HG03520 (cell line): ENCODE measurements around the gene SF3A2.
"Not testable (repeated sequence)": the region's sequence is repeated elsewhere in the genome, so short reads cannot be mapped to it uniquely, and the experiment has no call there.

Source experiments
- ATAC-seq: cut with Tn5 transposase; IDR thresholded peaks from one replicate; pipeline ENCODE4 v1.9.1; 2021; ENCODE audit warnings: mild to moderate bottlenecking, moderate library complexity; ENCODE audit not compliant: unreplicated experiment

SF3A2 gene

DNA sequence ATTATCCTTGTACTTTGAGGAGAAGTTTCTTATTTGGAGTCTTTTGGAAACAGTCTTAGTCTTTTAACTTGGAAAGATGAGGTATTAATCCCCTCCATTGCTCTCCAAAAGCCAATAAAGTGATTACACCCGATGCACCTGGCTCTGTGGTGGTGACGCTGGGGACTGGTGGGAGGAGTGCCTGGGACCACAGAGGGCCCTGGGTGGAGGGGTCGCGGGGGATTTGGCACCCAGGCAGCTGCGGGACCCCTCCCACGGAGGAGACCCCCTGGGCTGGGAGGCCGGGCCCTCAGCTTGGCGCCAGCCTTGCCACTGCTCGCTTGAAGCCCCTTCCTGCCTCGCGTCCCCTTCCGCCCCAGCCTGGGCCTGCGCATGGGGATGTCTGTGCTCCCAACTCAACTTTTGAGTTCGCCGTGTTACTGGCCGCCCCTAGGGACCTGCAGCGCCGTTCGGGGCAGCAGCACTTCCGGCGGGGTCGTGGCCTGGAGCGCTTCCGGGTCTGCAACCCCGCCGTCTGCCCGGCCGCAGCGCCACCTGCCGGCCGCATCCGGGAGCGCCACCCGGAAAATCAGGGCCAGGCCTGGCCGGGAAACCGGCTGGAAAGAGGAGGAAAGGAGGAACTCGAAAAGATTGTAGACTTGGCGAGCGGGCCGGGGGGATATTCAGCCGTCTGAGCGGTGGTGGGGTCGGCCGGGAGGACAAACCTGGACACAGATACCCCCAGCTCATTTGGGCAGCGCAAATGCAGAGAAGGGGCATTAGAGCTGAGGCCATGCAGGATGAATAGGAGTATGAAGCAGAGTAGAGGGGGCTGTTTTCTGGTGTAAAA lies 36.9 kb downstream of the SF3A2 start:
- no peak for ATAC-seq

DNA sequence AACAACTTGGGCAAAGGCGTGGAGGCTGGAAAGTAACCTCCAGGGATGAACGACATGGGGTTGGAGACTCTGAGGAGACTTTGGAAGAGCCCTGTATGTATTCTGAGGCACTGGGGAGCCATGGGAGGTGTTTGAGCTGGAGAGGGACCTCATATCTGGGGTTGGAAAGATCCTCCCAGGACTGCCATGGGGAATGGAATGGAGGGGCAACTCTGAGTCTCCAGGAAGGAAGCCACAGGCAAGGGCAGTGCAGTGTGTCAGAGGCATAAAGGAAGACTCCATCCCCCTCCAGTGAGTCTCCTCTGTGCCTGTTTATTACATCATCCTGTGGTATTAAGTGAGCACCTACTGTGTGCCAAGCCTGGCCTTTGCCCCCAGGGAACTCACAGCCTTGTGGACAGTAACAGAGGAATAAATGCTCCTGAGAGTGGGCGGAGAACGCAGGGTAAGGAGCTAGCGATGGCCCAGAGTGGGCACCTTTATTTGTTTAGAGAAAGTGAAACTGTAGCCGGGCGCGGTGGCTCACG lies 37.6 kb downstream of the SF3A2 start:
- ATAC-seq, result no peak

DNA sequence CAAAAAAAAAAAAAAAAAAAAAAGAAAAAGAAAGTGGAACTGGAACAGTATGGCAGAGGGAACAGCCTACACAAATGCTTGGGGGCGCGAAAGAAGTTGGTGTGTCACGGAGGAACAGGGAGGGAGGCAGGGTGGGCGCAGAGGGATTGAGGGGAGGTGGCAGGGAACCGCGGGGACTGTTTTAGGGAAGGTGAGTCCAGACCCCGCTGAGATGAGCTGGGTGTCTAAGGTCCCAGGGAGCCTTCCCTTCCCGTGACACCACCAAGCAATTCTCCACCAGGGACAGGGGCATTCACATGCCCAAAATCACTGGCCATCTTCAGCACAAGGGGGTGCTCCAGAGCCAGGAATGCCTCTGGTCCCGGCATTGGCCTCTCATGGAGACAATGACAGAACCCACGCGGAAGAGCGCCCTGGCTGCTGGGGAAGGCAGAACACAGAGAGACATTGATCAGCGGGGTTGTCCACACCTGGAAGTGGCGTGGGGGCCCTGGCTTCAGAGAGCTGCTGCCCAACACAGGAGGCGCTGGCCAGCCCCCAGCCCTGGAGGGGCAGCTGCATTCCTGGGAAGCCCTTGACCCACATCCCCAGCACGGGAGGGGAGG lies 38.4 kb downstream of the SF3A2 start:
- ATAC-seq, result no peak

DNA sequence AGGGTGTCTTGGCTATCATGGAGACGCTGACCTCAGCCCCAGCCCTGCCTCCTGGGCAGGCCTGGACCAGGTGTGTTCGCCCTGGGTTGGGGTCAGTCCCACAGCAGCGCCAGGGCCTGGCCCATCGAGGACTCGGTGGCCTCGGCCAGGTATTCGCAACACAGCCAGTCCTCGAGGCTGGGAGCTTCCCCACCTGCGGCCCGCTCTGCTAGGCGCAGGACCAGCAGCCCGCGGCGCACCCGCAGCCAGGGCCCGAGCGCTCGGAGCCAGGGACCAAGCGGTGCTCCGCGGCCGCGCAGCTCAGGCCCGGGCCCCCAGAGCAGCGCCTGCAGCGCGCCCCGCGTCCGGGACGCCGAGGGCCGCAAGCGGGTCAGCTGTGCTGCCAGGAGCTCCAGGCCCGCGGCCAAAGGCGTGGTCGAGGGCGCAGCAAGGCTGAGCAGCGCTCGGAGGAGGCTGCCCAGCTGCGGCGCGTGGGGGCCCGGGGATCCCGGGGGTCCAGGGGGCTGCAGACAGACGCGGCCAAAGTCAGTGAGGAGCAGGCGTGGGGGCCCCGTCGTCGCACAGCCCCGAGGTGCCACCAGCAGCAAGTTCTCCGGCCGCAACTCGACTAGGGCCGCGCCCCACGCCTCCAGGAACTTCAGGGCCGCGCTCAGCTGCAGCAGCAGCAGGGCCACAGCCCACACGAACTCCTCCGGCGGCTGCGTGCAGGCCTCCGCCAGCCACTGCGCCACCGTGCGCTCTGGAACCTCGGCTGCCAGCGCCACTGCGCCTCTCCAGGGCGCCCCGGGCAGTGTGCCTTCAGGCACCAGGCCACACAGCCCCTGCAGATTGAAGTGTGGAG lies 39.2 kb downstream of the SF3A2 start:
- no peak for ATAC-seq

DNA sequence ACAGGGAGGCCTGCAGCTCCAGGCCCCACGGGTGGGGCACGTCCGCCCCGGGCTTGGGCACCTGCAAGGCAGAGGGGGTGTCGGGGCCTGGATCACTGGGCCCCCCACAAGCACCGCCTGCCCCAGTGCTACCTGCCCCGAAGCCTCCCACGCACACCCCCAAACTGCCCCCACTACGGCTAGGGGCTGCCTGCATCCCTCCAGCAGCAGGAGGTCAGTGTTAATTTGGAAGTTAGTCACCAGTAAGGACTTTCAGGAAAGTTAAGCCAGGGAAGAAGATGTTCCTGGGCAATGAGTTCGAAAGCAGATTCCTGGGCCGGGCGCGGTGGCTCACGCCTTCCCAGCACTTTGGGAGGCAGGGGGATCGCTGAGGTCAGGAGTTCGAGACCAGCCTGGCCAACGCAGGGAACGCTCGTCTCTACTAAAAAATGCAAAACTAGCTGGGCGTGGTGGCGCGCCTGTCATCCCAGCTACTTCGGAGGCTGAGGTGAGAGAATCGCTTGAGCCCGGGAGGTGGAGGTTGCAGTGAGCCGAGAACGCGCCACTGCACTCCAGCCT lies 39.9 kb downstream of the SF3A2 start:
- ATAC-seq, result no peak

DNA sequence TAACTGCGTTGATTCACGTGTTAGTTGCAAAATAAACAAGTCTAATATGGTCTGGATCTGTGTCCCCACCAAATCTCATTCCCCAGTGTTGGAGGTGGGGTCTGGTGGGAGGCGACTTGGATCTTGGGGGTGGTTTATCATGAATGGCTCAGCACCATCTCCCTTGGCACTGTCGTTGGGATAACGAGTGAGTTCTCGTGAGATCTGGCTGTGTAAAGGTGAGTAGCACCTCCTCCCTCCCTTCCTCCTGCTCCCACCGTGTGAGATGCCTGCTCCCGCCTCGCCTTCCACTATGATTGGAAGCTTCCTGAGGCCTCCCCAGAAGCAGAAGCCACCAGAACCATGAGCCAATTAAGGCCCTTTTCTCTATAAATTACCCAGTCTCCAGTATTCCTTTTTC lies 40.5 kb downstream of the SF3A2 start:
- no peak for ATAC-seq

DNA sequence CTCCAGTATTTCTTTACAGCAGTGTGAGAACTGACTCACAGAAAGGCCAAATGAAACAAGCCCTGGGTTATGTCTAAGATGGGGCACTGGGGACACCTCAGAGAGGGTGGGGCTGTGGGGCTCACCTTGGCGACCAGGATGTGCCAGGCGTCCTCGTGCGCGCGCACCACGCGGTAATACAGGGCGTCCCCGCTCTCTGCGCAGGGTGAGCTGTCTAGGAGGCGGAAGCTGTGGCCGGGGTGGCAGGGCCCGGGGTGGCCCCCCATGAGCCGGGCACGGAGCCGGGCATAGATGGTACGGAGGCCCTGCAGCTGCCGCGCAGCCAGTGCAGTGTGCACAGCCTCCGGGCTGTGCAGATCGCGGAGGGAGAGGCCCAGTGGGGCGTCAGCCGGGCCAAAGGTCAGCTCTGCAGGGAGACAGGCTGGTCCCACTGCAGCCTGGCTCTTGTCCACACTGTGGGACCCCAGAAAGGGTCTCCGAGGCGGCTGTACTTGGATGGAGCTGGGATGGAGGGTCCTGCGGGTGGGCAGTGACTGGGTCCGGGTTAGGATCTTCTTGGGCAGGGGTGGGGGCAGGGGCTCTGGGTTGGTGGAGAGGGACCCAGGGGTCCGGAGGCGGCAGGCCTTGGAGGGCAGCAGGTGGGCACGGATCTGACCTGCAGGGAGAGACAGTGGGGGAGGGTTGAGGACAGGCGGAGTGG lies 42.0 kb downstream of the SF3A2 start:
- no peak for ATAC-seq

DNA sequence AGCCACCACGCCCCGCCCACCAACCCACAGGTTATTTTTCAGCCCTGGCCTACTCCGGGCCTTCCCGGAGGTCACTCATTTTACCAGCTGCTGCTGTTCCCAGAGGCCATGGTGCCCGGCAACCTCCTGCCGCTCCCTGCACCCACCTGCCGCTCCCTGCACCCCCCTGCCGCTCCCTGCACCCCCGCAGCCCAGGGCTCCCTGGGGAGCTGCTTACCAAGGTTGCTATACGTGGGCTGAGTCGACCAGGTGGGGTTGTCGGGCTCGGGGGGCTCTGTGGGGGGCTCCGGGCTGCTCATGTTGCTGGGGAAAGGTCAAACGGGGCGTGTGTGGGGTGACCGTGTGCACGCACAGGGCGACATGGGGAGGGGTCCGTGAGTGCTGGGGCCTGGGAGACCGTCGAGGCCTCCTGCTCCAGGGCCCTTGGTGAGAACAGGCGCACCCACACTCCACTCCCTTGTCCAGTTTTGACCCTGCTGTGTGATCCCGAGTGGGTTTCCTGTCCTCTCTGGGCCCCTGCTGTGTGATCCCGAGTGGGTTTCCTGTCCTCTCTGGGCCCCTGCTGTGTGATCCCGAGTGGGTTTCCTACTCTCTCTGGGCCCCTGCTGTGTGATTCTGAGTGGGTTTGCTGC lies 44.1 kb downstream of the SF3A2 start:
- no peak for ATAC-seq

DNA sequence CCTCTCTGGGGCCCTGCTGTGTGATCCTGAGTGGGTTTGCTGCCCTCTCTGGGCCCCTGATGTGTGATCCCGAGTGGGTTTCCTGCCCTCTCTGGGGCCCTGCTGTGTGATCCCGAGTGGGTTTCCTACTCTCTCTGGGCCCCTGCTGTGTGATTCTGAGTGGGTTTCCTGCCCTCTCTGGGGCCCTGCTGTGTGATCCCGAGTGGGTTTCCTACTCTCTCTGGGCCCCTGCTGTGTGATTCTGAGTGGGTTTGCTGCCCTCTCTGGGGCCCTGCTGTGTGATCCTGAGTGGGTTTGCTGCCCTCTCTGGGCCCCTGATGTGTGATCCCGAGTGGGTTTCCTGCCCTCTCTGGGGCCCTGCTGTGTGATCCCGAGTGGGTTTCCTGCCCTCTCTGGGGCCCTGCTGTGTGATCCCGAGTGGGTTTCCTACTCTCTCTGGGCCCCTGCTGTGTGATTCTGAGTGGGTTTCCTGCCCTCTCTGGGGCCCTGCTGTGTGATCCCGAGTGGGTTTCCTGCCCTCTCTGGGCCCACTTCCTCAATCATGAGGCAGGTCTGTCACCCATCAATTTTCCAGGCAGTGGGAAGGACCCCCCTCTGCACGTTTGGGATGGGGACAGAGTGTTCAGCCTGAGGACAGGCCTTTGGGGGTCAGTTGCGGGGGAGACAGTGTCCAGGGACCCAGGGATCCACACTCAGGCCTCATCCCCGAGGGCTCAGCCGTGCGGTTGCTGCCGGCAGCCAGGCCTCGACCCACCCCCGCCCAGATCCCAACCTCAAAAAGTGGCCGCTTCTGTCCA lies 44.8 kb downstream of the SF3A2 start:
- ATAC-seq, result not testable (repeated sequence)

DNA sequence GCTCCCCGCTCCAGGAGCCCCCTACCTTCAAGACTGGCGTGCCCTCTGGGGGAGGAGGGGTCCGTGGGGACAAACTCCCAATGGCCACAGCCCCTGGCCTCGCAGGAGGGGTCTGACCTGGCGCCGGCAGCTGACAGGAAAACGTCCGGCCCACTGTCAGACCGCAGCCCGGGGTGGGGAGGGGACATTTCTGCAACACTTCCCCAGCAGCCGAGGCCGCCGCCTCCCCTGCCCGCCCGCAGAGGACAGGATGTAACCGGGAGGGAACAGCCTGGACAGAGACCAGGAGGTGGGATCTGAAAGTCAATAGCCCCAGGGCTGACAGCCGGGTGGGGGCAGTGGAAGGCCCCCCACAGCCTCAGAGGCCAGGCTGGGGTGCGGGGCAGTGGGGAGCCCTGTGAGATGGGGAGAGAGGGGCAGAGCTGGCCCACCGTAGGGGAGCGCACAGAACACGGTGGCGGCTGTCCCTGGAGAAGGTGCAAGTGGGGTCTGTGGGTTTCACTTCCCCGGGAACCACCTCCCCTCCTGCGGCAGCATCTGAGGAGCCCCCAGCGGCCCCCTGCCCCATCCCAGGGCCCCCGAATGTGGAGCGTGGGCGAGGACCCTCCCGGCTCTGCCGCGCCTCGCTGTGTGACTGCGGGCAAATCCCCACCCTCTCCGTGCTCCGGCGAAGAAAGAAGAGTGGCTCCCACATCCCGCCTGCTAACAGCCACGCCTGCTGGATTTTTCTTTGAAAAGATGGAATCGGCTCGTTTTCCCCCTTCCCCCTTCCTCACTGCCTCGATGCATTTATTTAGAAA lies 45.6 kb downstream of the SF3A2 start, which contains the start of gene PEAK3:
PEAK3 (minus strand) TSS at position 114 of the 800 bp plus-strand sequence. CDS start 1,244 bp downstream, outside the sequence.
- ATAC-seq, result no peak

DNA sequence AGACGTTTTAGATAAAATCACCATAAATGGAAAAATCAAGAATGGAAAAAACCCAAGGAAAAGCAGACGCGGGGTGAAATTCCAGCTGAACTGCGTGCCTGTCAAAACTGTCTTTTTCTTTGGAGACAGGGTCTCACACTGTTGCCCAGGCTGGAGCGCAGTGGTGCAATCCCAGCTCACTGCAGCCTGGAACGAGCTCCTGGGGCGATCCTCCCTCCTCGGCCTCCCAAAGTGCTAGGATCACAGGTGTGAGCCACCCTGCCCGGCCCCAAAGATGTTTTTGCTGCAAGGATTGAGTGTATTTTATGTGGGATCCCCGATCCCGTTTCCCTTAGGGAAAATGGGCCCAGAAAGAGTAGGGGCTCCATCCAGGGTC lies 46.2 kb downstream of the SF3A2 start:
- ATAC-seq, result no peak

DNA sequence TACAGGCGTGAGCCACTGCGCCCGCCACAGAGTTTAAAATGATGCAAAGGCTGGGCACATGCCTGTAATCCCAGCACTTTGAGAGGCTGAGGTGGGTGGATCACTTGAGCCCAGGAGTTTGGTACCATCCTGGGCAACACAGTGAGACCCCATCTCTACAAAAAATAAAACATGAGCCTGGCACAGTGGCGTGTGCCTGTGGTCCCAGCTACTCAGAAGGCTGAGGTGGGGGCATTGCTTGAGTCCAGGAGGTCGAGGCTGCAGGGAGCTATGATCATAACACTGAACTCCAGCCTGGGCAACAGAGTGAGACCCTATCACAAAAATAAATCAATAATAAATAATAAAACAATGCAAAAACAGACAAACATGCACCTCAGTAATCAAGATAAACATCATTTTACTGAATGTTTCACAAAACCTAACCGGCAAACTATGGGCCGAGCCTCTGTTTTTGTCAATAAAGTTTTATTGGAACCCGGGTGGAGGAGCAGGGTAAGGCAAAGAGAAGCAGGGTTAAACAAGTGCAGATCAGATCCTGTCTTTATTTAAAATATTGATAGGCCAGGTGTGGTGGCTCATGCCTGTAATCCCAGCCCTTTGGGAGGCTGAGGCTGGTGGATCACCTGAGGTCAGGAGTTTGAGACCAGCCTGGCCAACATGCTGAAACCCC lies 47.3 kb downstream of the SF3A2 start:
- ATAC-seq, result no peak

DNA sequence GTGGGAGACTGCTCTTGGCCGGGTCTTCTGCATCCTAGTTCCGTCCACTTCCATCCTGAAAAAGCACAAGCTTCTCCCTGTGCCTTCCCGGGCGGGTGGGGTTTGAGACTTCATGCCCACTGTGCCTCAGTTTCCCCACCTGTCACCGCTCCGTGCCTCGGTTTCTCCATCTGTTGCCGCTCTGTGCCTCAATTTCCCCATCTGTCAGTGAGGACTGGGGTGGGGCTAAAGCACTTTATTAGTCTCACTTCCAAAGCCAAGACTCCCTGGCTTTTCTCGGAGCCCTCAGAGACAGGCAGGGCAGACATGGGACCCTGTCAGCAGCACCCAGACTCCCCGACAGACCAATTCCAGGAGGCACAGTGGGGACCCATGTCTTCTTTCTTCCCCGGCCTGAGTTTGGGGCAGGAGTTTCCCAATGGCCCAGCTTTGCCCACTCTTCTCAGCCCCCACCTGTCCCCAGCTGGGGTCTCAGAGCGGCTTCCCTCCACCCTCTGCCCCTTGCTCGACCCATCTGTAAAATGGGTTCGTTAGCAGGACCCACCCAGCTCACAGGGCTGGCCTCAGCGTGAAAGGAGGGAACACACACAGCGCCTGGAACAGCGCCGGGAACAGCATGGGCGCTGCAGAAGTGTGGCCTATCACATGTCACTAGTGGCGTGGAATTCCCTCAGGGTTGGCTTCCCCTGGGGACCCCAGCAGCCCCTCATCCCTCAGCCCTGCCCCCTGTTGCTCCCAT lies 49.9 kb downstream of the SF3A2 start:
- no peak for ATAC-seq

DNA sequence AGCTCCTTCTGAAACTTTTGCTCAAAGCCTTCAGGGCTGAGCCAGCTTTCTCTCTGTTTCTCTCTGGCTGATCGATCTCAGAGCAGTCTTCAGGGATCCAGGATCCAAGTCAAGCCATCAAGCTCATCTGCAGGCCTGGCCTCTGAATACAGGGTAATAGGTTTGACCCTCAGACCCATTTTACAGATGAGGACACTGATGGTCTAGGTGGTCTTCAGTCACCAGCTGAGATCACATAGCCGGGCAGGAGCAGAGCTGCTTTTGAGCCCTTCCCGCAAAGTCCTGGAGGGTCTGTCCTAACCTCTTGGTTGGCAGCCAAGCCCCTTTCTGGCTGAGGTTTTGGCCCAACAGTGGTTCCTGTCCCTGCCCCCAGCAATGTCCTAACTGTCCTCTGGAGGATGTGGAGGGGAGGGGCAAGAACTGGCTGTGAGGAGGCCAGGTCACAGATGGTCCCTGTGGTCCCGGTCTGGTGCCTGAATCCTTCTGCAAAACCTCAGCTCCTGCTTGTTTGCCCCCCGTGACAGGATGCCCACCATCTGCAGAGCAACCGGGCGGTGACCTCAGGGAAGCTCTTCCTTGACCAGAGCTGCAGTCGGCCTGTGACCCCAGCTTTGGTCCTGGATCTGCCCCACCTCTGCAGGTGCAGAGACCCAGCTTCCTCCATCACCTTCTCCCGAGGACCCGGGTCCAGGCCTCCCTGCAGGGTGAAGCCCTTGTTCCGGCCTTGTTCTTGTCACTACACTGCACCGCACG lies 51.1 kb downstream of the SF3A2 start:
- no peak for ATAC-seq

DNA sequence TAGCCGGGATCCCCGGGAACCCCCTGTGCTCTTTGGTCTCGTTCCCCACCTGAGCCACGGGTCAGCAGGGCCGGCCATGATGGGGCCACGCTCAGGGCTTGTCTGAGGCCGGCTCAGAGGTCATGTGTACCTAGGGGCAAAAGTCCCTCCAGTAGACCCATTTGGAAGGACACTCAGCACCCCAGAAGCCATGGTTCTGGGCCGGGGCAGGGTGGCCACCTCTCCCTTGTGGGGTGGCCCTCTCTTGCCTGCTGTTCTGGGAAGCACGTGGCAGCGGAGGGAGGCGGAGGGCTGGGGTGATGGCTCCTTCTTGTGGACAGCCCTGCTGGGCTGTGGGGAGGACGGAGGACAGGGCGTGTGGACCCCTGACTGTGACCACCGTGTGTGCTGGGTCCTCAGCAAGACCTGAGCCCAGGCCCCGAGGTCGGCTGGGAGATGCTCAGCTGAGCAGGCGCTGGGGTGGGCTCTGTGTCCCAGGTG lies 51.8 kb downstream of the SF3A2 start:
- ATAC-seq, result no peak
